ENCODE data around the gene NF1.

NF1 gene

GRCh38 chr17:31422443-31422842 is 327.7 kb downstream of the NF1 start:
- no peak for DNase-seq (ENCODE audit: low read depth in 1 of 2, low spot score in 1 of 2)

- no peak for DNase-seq (ENCODE audit: low read depth in 1 of 2, low spot score in 1 of 2)
Measured at GRCh38 chr17:31424944-31425281, 330.1 kb downstream of the NF1 start.

GRCh38 chr17:31425282-31426040 is 330.7 kb downstream of the NF1 start:
- no peak for DNase-seq (ENCODE audit: low read depth in 1 of 2, low spot score in 1 of 2)
